PFSK-1 (cell line): Measurements from ENCODE around the gene SLC41A3.

Experiments used
- FOXP2 ChIP-seq: optimal IDR thresholded peaks from 2 replicates; pipeline ENCODE3; 2011; ENCODE audit warnings: borderline replicate concordance, control low read depth, inconsistent platforms; ENCODE audit not compliant: insufficient read depth; ENCODE audit errors: extremely low read length, extremely low read depth
- POLR2AphosphoS5 ChIP-seq: IDR thresholded peaks from 2 replicates; pipeline ENCODE4 v1.6.1; 2012; ENCODE audit warnings: low read depth, mild to moderate bottlenecking, control low read depth, low read length, moderate library complexity
- SIN3A ChIP-seq: IDR thresholded peaks from 2 replicates; pipeline ENCODE4 v1.6.1; 2012; ENCODE audit warnings: mild to moderate bottlenecking, low read length, moderate library complexity, borderline replicate concordance; ENCODE audit not compliant: insufficient read depth
- TAF1 ChIP-seq: IDR thresholded peaks from 2 replicates; pipeline ENCODE4 v1.6.1; 2012; ENCODE audit warnings: low read length, control low read depth, borderline replicate concordance; ENCODE audit not compliant: insufficient read depth
- TF ChIP-seq, protein P1 (sequence below), 2 experiments: IDR thresholded peaks; 2 replicates each; pipeline versions ENCODE4 v1.6.1 to v1.8.0; 2011 to 2012; ENCODE audit warnings: low read depth in 2 of 2, low read length in 2 of 2, control low read depth in 1 of 2, inconsistent platforms in 1 of 2, mild to moderate bottlenecking in 1 of 2, moderate library complexity in 1 of 2; ENCODE audit not compliant: insufficient read depth in 1 of 2

The SLC41A3 gene

DNA sequence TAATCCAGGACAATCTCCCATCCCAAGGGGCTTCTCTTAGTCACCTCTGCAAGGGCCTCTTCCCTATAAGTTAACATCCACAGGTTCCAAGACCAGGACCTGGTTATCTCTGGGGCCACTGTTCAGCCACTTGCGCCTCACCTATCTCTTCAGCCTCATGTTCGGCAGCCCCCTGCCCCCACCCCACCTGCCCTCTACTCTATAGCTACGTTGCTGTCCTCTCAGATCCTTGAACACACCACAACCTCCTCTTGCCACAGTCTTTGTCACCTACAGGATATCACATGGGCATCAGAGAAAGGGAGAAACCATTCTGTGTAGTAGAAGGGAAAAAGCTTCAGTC, 33.9 kb downstream of the SLC41A3 start:
- no peak for TF ChIP-seq SIN3A
- no peak for TF ChIP-seq POLR2AphosphoS5
- no peak for TF ChIP-seq FOXP2

DNA sequence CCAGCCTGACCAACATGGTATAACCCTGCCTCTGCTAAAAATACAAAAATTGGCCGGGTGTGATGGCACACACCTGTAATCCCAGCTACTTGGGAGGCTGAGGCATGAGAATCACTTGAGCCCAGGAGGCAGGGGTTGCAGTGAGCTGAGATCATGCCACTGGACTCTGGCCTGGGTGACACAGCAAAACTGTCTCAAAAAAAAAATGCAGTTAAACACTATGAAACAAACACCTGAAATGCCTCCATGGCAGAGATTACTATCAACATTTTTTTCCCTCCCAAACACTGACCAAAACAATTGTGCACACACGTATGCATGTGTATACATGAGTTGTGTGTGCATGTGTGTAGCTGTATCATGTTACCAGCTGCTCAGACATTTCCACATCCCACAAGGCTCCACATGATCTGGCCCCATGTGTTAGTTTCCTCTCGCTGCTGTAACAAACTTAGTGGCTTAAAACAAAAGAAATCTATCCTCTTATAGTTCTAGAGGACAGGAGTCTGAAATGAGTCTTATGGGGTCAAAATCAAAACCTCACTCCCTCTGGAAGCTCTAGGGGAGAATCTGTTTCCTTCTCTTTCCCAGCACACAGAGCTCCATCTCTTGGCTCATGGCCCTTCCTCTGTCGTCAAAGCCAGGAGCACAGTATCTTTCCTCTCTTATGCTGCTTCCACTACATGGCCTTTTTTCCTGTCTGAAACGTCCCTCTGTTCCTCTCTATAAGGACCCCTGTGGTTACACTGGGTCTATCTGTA, 34.5 kb downstream of the SLC41A3 start:
- TF ChIP-seq FOXP2 (no peak), TAF1 (no peak), SIN3A (no peak), POLR2AphosphoS5 (no peak)
- TF ChIP-seq, protein P1, sequence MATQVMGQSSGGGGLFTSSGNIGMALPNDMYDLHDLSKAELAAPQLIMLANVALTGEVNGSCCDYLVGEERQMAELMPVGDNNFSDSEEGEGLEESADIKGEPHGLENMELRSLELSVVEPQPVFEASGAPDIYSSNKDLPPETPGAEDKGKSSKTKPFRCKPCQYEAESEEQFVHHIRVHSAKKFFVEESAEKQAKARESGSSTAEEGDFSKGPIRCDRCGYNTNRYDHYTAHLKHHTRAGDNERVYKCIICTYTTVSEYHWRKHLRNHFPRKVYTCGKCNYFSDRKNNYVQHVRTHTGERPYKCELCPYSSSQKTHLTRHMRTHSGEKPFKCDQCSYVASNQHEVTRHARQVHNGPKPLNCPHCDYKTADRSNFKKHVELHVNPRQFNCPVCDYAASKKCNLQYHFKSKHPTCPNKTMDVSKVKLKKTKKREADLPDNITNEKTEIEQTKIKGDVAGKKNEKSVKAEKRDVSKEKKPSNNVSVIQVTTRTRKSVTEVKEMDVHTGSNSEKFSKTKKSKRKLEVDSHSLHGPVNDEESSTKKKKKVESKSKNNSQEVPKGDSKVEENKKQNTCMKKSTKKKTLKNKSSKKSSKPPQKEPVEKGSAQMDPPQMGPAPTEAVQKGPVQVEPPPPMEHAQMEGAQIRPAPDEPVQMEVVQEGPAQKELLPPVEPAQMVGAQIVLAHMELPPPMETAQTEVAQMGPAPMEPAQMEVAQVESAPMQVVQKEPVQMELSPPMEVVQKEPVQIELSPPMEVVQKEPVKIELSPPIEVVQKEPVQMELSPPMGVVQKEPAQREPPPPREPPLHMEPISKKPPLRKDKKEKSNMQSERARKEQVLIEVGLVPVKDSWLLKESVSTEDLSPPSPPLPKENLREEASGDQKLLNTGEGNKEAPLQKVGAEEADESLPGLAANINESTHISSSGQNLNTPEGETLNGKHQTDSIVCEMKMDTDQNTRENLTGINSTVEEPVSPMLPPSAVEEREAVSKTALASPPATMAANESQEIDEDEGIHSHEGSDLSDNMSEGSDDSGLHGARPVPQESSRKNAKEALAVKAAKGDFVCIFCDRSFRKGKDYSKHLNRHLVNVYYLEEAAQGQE (IDR thresholded peaks at IDR 0.05; ENCODE audit: insufficient read depth in 1 of 2, low read depth in 2 of 2, low read length in 2 of 2): no peak

DNA sequence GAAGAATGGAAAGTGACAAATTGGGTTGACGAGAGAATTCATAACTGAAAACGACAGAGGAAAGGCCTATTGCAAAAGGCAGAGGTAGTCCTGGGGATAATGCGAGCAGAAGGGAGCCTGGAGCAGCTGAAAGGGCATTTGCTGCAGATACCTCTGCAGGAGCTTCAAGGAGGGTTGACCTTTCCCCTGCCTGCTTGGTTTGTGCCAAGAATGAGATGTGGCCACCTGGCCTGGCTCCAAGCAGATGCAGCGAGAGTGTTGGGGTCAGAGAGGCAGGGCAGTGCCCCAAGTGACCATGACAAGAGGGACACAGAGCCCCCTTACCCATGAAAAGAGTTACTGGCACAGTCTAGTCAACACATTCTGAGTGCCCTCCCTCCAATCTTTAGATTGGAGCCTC, 43.5 kb downstream of the SLC41A3 start:
- TF ChIP-seq TAF1: no peak
- TF ChIP-seq, protein P1 (IDR thresholded peaks at IDR 0.05; ENCODE audit: insufficient read depth in 1 of 2, low read depth in 2 of 2, low read length in 2 of 2): no peak
- no peak for TF ChIP-seq POLR2AphosphoS5
- TF ChIP-seq SIN3A: no peak
- TF ChIP-seq FOXP2: no peak

DNA sequence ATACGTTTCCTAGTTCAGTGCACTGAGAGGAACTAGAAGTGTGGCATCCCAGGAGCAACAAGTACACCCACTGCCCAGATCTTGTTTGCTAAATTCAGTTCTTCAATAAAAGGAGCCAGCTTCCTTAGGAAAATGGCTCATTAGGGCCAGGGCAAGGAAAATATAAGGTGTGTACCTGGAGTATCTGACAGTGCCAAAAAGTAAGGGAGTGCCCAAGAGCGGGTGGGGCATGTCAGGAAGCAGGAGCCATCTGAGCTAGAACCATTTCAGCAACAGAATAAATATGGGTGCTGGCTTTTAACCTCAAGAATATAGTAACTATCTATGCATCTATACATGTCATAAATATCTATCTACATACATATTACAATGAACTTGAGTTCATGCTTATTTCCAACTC, 44.1 kb downstream of the SLC41A3 start:
- TF ChIP-seq SIN3A: no peak
- TF ChIP-seq POLR2AphosphoS5: no peak
- no peak for TF ChIP-seq TAF1
- TF ChIP-seq, protein P1 (IDR thresholded peaks at IDR 0.05; ENCODE audit: insufficient read depth in 1 of 2, low read depth in 2 of 2, low read length in 2 of 2): no peak
- TF ChIP-seq FOXP2: no peak

DNA sequence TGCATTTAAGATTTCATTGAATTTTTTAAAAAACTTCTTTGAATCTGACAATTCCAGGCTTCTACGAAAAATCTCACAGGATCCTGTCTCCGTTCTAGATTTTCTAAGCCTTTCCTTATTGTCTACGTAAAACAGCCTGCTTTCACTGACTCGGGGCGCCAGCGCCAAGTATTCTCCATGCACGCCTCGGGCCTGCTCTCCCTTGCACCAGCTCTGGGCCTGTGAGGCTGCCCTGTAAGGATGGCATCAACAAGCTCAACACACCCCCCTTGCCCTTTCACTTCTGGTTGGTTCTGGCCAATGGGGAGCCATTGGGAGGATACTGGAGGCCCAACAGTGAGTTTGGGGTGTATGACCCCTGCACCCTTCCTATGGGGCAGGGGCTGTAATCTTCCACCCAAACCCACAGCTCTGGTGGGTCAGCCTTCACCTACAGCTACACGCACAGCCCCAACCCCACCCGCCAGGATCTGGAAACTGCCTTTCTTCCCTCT, 47.8 kb downstream of the SLC41A3 start:
- TF ChIP-seq POLR2AphosphoS5 (no peak), SIN3A (no peak), FOXP2 (no peak), TAF1 (no peak)
- TF ChIP-seq, protein P1 (IDR thresholded peaks at IDR 0.05; ENCODE audit: insufficient read depth in 1 of 2, low read depth in 2 of 2, low read length in 2 of 2): no peak
